Renal cortical epithelial cell (primary cell): Measurements from ENCODE around the gene EMID1. TPM values are rescaled to one million over a fixed set of nuclear protein-coding genes. Genes with fewer than 3 reads are reported as not detected.
"Not testable (repeated sequence)": the region's sequence is repeated elsewhere in the genome, so short reads cannot be mapped to it uniquely, and the experiment has no call there.

Source experiments
- DNase-seq: peaks from one replicate; pipeline ENCODE4 v3.0.0-alpha.2; 2011; ENCODE audit warnings: low read depth
- total RNA-seq: library from RNA; depleted of rRNA; stranded (reverse); fragments of >200 nt; gene quantifications from 2 replicates; pipeline ENCODE4 v1.2.3, GENCODE V29; 2014

EMID1 gene
- total RNA-seq, 1 donor from 2014 or later: 0.35 TPM

GRCh38 chr22:29211066-29211465, 5.4 kb downstream of the EMID1 start:
- DNase-seq: no peak

GRCh38 chr22:29211466-29211865, 5.8 kb downstream of the EMID1 start:
- DNase-seq: no peak

GRCh38 chr22:29212743-29213142, 7.0 kb downstream of the EMID1 start:
- DNase-seq: no peak

- no peak for DNase-seq
Observed at GRCh38 chr22:29213493-29213892, 7.8 kb downstream of the EMID1 start.

- no peak for DNase-seq
Observed at GRCh38 chr22:29214232-29214631, 8.5 kb downstream of the EMID1 start.

GRCh38 chr22:29215012-29215860, 9.5 kb downstream of the EMID1 start:
- DNase-seq: no peak

- DNase-seq: no peak
Observed at GRCh38 chr22:29216011-29216872, 10.5 kb downstream of the EMID1 start.

GRCh38 chr22:29216873-29217666, 11.4 kb downstream of the EMID1 start:
- peak; percentile 57 for DNase-seq

GRCh38 chr22:29217827-29218757, 12.4 kb downstream of the EMID1 start:
- no peak for DNase-seq

- DNase-seq: no peak
Observed at GRCh38 chr22:29218758-29219408, 13.2 kb downstream of the EMID1 start.

- DNase-seq: not testable (repeated sequence)
Observed at GRCh38 chr22:29219409-29219782, 13.7 kb downstream of the EMID1 start.

GRCh38 chr22:29219881-29220670, 14.4 kb downstream of the EMID1 start:
- no peak for DNase-seq

GRCh38 chr22:29224121-29224858, 18.6 kb downstream of the EMID1 start:
- DNase-seq: no peak

- DNase-seq: no peak
Observed at GRCh38 chr22:29224859-29225410, 19.2 kb downstream of the EMID1 start.

GRCh38 chr22:29225422-29226090, 19.9 kb downstream of the EMID1 start:
- no peak for DNase-seq

- no peak for DNase-seq
Observed at GRCh38 chr22:29226351-29226981, 20.8 kb downstream of the EMID1 start.
